HG03095 (cell line): Measurements from ENCODE around the gene GASK1A.
"Not testable (repeated sequence)": the region's sequence is repeated elsewhere in the genome, so short reads cannot be mapped to it uniquely, and the experiment has no call there.

Experiments
- ATAC-seq: cut with Tn5 transposase; IDR thresholded peaks from one replicate; pipeline ENCODE4 v1.9.1; 2021; ENCODE audit warnings: moderate library complexity; ENCODE audit not compliant: unreplicated experiment

Gene GASK1A

GRCh38 chr3:43031485-43031884 lies 52.4 kb downstream of the GASK1A start:
- ATAC-seq = no peak

GRCh38 chr3:43031889-43032545 lies 52.9 kb downstream of the GASK1A start:
- no peak for ATAC-seq

- no peak for ATAC-seq
Observed at GRCh38 chr3:43032646-43033628, 53.8 kb downstream of the GASK1A start.

GRCh38 chr3:43034200-43034599 lies 55.1 kb downstream of the GASK1A start:
- ATAC-seq = no peak

GRCh38 chr3:43034911-43035310 lies 55.8 kb downstream of the GASK1A start:
- no peak for ATAC-seq

- no peak for ATAC-seq
Observed at GRCh38 chr3:43035801-43036365, 56.8 kb downstream of the GASK1A start.

- ATAC-seq = no peak
Observed at GRCh38 chr3:43036621-43037423, 57.7 kb downstream of the GASK1A start.

GRCh38 chr3:43038010-43038409 lies 58.9 kb downstream of the GASK1A start:
- no peak for ATAC-seq

GRCh38 chr3:43041517-43041916 lies 62.4 kb downstream of the GASK1A start:
- no peak for ATAC-seq

- no peak for ATAC-seq
Observed at GRCh38 chr3:43043071-43043766, 64.1 kb downstream of the GASK1A start.

GRCh38 chr3:43043793-43044192 lies 64.7 kb downstream of the GASK1A start:
- ATAC-seq = no peak

- ATAC-seq = not testable (repeated sequence)
Observed at GRCh38 chr3:43045079-43045478, 66.0 kb downstream of the GASK1A start.

- ATAC-seq = no peak
Observed at GRCh38 chr3:43046583-43046982, 67.5 kb downstream of the GASK1A start.

- ATAC-seq = no peak
Observed at GRCh38 chr3:43048470-43048869, 69.4 kb downstream of the GASK1A start.

- ATAC-seq = no peak
Observed at GRCh38 chr3:43053291-43053690, 74.2 kb downstream of the GASK1A start.

- ATAC-seq = no peak
Observed at GRCh38 chr3:43054754-43055153, 75.6 kb downstream of the GASK1A start.

- ATAC-seq = no peak
Observed at GRCh38 chr3:43055393-43055792, 76.3 kb downstream of the GASK1A start.

GRCh38 chr3:43055806-43056770 lies 77.0 kb downstream of the GASK1A start:
- ATAC-seq = no peak

- ATAC-seq = no peak
Observed at GRCh38 chr3:43059456-43059855, 80.3 kb downstream of the GASK1A start.
